ENCODE results near the gene IL1RL2. TPM values are rescaled to one million over a fixed set of nuclear protein-coding genes. Genes with fewer than 3 reads are reported as not detected.

Gene IL1RL2
- total and polyA plus RNA-seq, 2 of the 8 experiments (the other 6 are each of a cell fraction or from before 2014, with no cell fraction given), result not detected

DNA sequence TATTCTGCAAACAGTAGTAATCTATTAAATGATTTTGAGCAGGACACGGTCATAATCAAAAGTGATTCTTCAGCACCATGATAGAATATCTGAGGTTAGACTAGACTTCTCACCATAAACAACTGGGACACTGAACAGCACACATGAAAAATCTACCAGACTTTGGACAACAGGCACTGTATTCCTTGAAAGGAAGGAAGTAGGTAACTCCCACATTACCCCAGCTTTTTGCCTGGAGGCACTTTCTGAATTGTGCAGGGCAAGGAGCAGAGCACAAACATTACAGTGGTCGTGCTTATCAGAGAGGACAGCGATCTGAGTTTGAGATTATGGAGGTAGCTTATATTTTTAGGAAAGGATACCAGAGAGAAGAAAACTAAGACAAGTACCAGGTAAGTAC is 99.2 kb downstream of the IL1RL2 start:
- no peak overlapping the region for H2BK15ac ChIP-seq (ENCODE audit: low read length)
- no peak overlapping the region for H3K18ac ChIP-seq (ENCODE audit: extremely low read depth, low read length)
- H3K56ac ChIP-seq (replicated peaks; ENCODE audit: insufficient read length, low read depth, low read length), result no peak overlapping the region
- ChIA-PET CTCF (ENCODE audit: partially characterized antibody) (interaction anchor here (0.8 to 1.5 kb wide), 6 partner anchors 9 to 280 kb away, joined by 3 to 5 read pairs (median 4); no protein-coding TSS in a partner anchor), POLR2A (ENCODE audit: partially characterized antibody) (no interaction called here)
- TF ChIP-seq POU5F1 (IDR thresholded peaks at IDR 0.05; ENCODE audit: low read depth, low read length), result no peak
- TF ChIP-seq JUND (IDR thresholded peaks at IDR 0.05; ENCODE audit: low read length), result no peak
- TF ChIP-seq RBBP5 (IDR thresholded peaks at IDR 0.05; ENCODE audit: borderline replicate concordance, low read depth, low read length), result no peak
- no peak for TF ChIP-seq TAF1 (IDR thresholded peaks at IDR 0.05; ENCODE audit: low read depth, low read length)
- TF ChIP-seq SP1 (IDR thresholded peaks at IDR 0.05; ENCODE audit: low read depth, low read length), result no peak
- TF ChIP-seq SIRT6 (IDR thresholded peaks at IDR 0.05; ENCODE audit: low read length), result no peak
- no peak for TF ChIP-seq EGR1 (IDR thresholded peaks at IDR 0.05; ENCODE audit: borderline replicate concordance, low read depth, low read length)
- no peak for TF ChIP-seq SP4 (IDR thresholded peaks at IDR 0.05; ENCODE audit: low read length)
- TF ChIP-seq JUN (IDR thresholded peaks at IDR 0.05; ENCODE audit: low read depth, low read length), result no peak
- TF ChIP-seq, protein P1, sequence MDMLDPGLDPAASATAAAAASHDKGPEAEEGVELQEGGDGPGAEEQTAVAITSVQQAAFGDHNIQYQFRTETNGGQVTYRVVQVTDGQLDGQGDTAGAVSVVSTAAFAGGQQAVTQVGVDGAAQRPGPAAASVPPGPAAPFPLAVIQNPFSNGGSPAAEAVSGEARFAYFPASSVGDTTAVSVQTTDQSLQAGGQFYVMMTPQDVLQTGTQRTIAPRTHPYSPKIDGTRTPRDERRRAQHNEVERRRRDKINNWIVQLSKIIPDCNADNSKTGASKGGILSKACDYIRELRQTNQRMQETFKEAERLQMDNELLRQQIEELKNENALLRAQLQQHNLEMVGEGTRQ (IDR thresholded peaks at IDR 0.05; ENCODE audit: low read length), result no peak
- TF ChIP-seq SUZ12 (IDR thresholded peaks at IDR 0.05; ENCODE audit: low read length), result no peak
- no peak for TF ChIP-seq CHD1 (IDR thresholded peaks at IDR 0.05; ENCODE audit: low read depth, low read length)
- no peak for TF ChIP-seq CEBPB (IDR thresholded peaks at IDR 0.05; ENCODE audit: low read depth, low read length)
- TF ChIP-seq EZH2 (IDR thresholded peaks at IDR 0.05; ENCODE audit: low read depth, low read length, severe bottlenecking), result no peak
- H4K8ac ChIP-seq (ENCODE audit: extremely low read depth, insufficient read depth, low read length), result no peak overlapping the region
- H4K20me1 ChIP-seq (replicated peaks in 1 of 2; ENCODE audit: control insufficient read depth in 1 of 2, insufficient read depth in 2 of 2, low read length in 2 of 2), result no peaks in the 10 kb centered on the region
- no peak overlapping the region for H3K14ac ChIP-seq (ENCODE audit: insufficient read length)
- H2AK5ac ChIP-seq (ENCODE audit: low read depth, low read length), result no peak overlapping the region
- DNase-seq (ENCODE audit: low read depth in 1 of 2, low spot score in 2 of 2) (no peak), FAIRE-seq (no peak)
- H4K91ac ChIP-seq (replicated peaks; ENCODE audit: insufficient read length, low read length), result no peak overlapping the region
- H3K9ac ChIP-seq (replicated peaks in 1 of 4; ENCODE audit: extremely low read depth in 1 of 4, low read depth in 3 of 4, low read length in 3 of 4), result no peak overlapping the region
- no peaks in the 10 kb centered on the region for H3K79me2 ChIP-seq (ENCODE audit: control insufficient read depth in 1 of 2, insufficient read depth in 2 of 2, low read length in 2 of 2)
- H2BK12ac ChIP-seq (ENCODE audit: low read depth, low read length), result no peak overlapping the region
- no peak overlapping the region for H2AFZ ChIP-seq (ENCODE audit: low read length)
- no peaks in the 10 kb centered on the region for H3K79me1 ChIP-seq (ENCODE audit: low read depth, low read length)
- H3K4me1 ChIP-seq (replicated peaks in 1 of 4; ENCODE audit: control insufficient read depth in 3 of 4, insufficient read depth in 4 of 4, low read length in 3 of 4), result no peaks in the 10 kb centered on the region
- no peak overlapping the region for H3K27ac ChIP-seq (ENCODE audit: low read depth, low read length)
- H3K27me3 ChIP-seq (replicated peaks in 1 of 4; ENCODE audit: control insufficient read depth in 3 of 4, extremely low read depth in 1 of 4, insufficient read depth in 3 of 4, low read length in 3 of 4), result peaks cover 0 to 1% (median 0%) of the 10 kb centered on the region in 4 experiments; a peak in 1 of 7 replicates
- H3K4me2 ChIP-seq (ENCODE audit: insufficient read depth in 1 of 2, low read depth in 2 of 2, low read length in 2 of 2), result no peak overlapping the region
- no peak overlapping the region for H2BK20ac ChIP-seq (ENCODE audit: low read length)
- no peak overlapping the region for H2BK5ac ChIP-seq (ENCODE audit: low read depth, low read length)
- no peaks in the 10 kb centered on the region for H3K23me2 ChIP-seq (ENCODE audit: low read depth, low read length)
- H3K4me3 ChIP-seq (ENCODE audit: extremely low read depth in 1 of 4, insufficient read depth in 2 of 4, low read depth in 3 of 4, low read length in 4 of 4), result no peak overlapping the region
- no peaks in the 10 kb centered on the region for H3K9me3 ChIP-seq (ENCODE audit: insufficient read depth in 2 of 2, low read depth in 1 of 2, low read length in 1 of 2)
- H2BK120ac ChIP-seq (replicated peaks; ENCODE audit: low read depth, low read length), result no peak overlapping the region
- no peak overlapping the region for H3K4ac ChIP-seq (replicated peaks; ENCODE audit: insufficient read length, low read depth, low read length)
- H4K5ac ChIP-seq (ENCODE audit: insufficient read length, low read depth, low read length), result no peak overlapping the region
- H3K36me3 ChIP-seq (ENCODE audit: control insufficient read depth in 2 of 4, insufficient read depth in 4 of 4, low read length in 3 of 4), result no peaks in the 10 kb centered on the region
- H3K23ac ChIP-seq (ENCODE audit: insufficient read length), result no peak overlapping the region
- WGBS, 2 experiments (ENCODE audit: extremely low coverage in 1 of 2, insufficient coverage in 1 of 2, insufficient read length in 1 of 2, insufficient replicate concordance in 2 of 2, low coverage in 1 of 2, low lambda C conversion rate in 2 of 2, missing lambda C conversion rate in 1 of 2), result 95% methylated on average over 3 of the region's 3 CpGs; no CpG with 5 or more reads in 1 of the 2 experiments
